Measurements from ENCODE around the gene CIROP.

CIROP gene

GRCh38 chr14:23104591-23105347 lies at the start of gene CIROP:
CIROP (minus strand) TSS chr14:23104989; CDS start chr14:23104920, 69 bp downstream.
- peak; percentile 14 for DNase-seq

- no peak for DNase-seq
These were observed 49.3 kb upstream of the CIROP start for GRCh38 chr14:23153851-23154796.

GRCh38 chr14:23151342-23151741 lies 46.6 kb upstream of the CIROP start:
- DNase-seq, result no peak

GRCh38 chr14:23149745-23150144 lies 45.0 kb upstream of the CIROP start:
- no peak for DNase-seq

GRCh38 chr14:23148591-23149249 lies 43.9 kb upstream of the CIROP start:
- no peak for DNase-seq

GRCh38 chr14:23147676-23148075 lies 42.9 kb upstream of the CIROP start:
- DNase-seq, result peak; percentile 3

GRCh38 chr14:23146980-23147379 lies 42.2 kb upstream of the CIROP start:
- DNase-seq, result no peak

GRCh38 chr14:23146351-23146910 lies 41.6 kb upstream of the CIROP start:
- DNase-seq, result no peak

- DNase-seq, result no peak
These were observed 41.1 kb upstream of the CIROP start for GRCh38 chr14:23145794-23146350.

GRCh38 chr14:23143911-23144310 lies 39.1 kb upstream of the CIROP start:
- DNase-seq, result no peak

GRCh38 chr14:23142826-23143225 lies 38.0 kb upstream of the CIROP start:
- DNase-seq, result no peak

- DNase-seq, result no peak
These were observed 37.1 kb upstream of the CIROP start for GRCh38 chr14:23141706-23142444.

GRCh38 chr14:23140371-23140770 lies 35.6 kb upstream of the CIROP start:
- no peak for DNase-seq

GRCh38 chr14:23139874-23140273 lies 35.1 kb upstream of the CIROP start:
- DNase-seq, result no peak

GRCh38 chr14:23137813-23138535 lies 33.2 kb upstream of the CIROP start:
- no peak for DNase-seq

- no peak for DNase-seq
These were observed 32.5 kb upstream of the CIROP start for GRCh38 chr14:23137192-23137812.

GRCh38 chr14:23136566-23137133 lies 31.9 kb upstream of the CIROP start:
- DNase-seq, result no peak

GRCh38 chr14:23132970-23133369 lies 28.2 kb upstream of the CIROP start:
- no peak for DNase-seq

- no peak for DNase-seq
These were observed 26.7 kb upstream of the CIROP start for GRCh38 chr14:23131482-23131881.

GRCh38 chr14:23130871-23131270 lies 26.1 kb upstream of the CIROP start:
- DNase-seq, result no peak
